Central memory CD8-positive, alpha-beta T cell (primary cell): Measurements from ENCODE around the gene CPA1.

ENCODE experiments used
- ATAC-seq: fragments of 150-1000 bp; cut with Tn5 transposase; replicated peaks from 2 replicates; pipeline ENCODE4 v1.10.0; 2022; ENCODE audit warnings: mild to moderate bottlenecking, moderate FRiP score, moderate number of reproducible peaks; ENCODE audit not compliant: poor library complexity, severe bottlenecking; ENCODE audit errors: extremely low read depth
- DNase-seq, 2 donors: peaks; one replicate each; pipeline ENCODE4 v3.0.0; 2021; ENCODE audit warnings: low spot score in 2 of 2
- H3K27ac Mint-ChIP-seq: one replicate; pipeline ENCODE4 v1.8.0; 2022; ENCODE audit warnings: low read depth, mild to moderate bottlenecking, moderate library complexity, mixed read lengths
- H3K27me3 Mint-ChIP-seq: one replicate; pipeline ENCODE4 v1.8.0; 2022; ENCODE audit warnings: mixed read lengths
- H3K36me3 Mint-ChIP-seq: one replicate; pipeline ENCODE4 v1.8.0; 2022; ENCODE audit warnings: mild to moderate bottlenecking, moderate library complexity, mixed read lengths; ENCODE audit not compliant: insufficient read depth
- H3K4me1 Mint-ChIP-seq: one replicate; pipeline ENCODE4 v1.8.0; 2022; ENCODE audit warnings: mixed read lengths
- H3K4me3 Mint-ChIP-seq: one replicate; pipeline ENCODE4 v1.8.0; 2022; ENCODE audit warnings: mild to moderate bottlenecking, moderate library complexity, mixed read lengths
- H3K9me3 Mint-ChIP-seq: one replicate; pipeline ENCODE4 v1.8.0; 2022; ENCODE audit warnings: mixed read lengths

The CPA1 gene

GRCh38 chr7:130436253-130436652 is 56.0 kb downstream of the CPA1 start:
- ATAC-seq, result no peak
- H3K27me3 Mint-ChIP-seq, result no peaks in the 10 kb centered on the region
- peaks cover 6% of the 10 kb centered on the region for H3K36me3 Mint-ChIP-seq
- H3K4me1 Mint-ChIP-seq, result peaks cover 9% of the 10 kb centered on the region
- H3K27ac Mint-ChIP-seq, result no peak overlapping the region
- H3K4me3 Mint-ChIP-seq, result peak overlapping the region; percentile 7
- no peaks in the 10 kb centered on the region for H3K9me3 Mint-ChIP-seq
- DNase-seq, result no peak
